ENCODE data around the gene RTL5.
A peak's percentile ranks its signal among the peaks of the same experiment; 100 is the strongest.

Gene RTL5

DNA sequence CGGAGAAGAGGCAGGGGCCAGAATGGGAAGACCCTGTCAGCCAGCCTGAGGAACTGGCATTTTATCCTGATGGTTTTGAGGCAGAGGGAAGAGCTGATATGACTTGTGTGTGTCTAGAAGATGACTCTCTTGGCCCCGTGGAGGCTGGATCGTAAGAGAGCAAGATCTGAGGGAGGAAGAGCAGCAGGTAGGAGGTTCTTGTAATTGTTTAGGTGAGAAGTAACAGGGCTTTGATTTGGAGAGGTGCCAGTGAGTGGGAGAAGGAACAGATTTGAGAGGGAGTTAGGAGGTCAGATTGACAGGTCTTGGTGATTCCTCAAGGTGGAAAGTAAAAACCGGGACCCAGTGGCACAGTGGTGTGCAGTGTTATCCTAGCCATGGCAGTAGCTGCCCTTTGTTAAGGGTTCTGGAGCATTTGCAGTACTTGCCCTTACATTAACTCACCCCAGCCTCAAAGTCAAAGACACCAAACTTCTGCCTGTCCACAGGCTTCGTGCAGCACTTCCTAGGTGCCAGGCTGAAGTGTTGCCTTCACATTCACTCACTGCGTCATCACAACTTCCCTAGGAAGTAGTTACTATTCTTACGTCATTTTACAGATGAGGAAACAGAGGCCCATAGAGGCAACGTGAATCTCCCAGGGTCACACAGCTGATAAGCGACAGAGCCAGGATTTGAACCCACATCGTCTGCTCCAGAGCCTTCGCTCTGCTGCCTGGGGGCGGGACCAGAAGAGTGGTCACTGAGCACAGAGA lies 23.7 kb downstream of the RTL5 start:
- DNase-seq = no peak

GRCh38 chrX:72107320-72107719 lies 24.4 kb downstream of the RTL5 start:
- no peak for DNase-seq

DNA sequence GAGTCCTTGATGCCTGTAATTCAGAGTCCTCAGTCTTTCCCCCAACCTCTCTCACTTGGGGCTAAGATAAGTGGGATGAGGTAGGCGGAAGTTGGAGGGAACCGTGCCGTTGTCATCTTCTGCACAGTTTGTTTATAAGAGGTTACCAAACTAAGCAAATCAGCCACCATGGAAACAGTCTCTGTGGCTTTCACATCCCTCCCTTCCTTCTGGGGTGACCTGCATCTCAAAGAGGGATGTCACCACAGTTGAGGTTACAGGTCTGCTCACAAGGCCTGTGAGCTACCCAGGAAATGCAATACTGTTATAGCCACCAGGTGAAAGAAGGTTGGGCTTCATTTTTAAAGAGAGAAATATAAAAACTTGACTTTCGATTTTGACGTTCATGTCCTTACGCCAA lies 26.3 kb downstream of the RTL5 start:
- DNase-seq = no peak

DNA sequence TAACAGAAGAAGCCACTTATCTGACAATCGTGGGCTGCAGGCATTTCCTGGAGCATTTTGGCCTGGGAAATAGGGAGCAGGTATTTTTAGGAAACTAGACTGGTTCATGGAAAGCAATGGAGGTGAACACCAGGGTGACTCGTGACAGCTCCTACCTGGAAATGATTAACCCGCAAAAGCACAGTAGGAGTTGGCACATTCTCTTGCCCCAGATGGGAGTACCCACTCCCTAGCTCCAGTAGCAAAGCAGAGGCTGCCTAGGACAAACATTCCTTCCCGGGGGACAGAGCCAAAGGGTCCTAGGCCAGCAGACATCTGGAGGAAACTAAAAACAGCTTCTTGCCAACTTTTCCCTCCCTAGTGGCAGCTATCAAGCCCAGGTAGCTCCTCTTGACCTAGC lies 29.0 kb downstream of the RTL5 start:
- no peak for DNase-seq

DNA sequence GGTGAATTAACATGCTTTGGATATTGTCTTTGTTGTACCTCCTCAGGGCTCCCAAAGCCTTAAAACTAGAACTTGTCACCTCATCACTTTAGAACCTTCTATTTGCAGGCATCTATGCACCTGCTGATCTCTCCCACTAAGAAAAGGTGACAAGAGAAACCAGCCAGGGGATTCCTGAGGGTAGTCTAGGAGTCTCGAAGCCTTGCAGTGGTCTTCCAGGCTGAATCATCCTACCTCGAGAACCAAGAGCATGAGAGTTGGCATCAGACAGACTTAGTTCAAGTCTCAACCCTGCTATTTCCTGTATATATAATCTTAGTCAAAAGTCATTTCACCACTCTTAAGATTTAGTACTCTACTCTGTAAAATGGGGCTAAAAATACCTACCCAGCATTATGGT lies 29.6 kb downstream of the RTL5 start:
- DNase-seq = no peak

DNA sequence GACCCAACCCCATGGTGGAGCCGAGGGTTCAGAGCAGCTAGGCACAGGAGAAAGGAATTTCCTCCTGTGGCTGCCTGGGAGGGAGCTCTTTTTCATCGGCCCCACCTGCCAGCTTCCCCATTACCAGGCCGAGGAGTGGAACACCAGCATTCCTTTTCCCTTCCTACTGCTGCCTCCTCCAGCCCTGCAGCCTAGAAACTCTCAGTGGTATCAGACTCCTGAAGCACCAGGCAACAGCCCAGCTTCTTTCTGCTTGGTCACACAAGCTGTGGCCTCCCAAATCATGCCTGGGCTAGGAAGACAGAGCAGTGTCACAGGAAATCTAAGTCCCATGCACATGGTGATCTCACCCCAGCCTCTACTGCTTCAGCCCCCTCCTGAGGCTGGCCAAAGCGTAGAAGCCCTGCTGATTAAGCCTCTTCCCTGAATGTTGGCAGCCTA lies 30.1 kb downstream of the RTL5 start:
- no peak for DNase-seq

DNA sequence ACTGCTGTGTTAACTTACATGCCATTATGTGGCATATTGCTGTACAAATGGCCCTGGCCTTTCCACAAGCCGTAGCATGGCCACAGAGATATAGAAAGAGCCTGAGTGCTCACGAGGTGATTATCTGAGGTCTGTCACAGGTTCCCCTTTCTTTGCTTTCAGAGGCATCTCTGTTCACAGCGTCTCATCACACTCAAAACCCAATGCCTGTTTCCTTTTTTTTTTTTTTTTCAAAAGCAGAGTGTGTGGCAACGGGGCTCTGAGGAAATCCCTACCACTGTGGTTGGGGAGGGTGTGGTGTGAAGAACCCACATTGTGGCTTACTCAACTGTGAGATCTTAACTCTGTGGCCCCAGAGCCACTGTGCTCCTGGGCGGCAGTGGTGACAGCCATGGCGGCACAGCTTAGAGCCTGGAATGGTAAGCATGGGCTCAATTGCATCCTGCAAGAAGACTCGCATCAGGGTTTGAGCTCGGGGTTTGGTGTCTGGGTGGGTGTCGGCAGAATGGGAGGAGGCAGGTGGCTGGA lies 30.8 kb downstream of the RTL5 start:
- no peak for DNase-seq

GRCh38 chrX:72100051-72100755 lies 31.5 kb downstream of the RTL5 start:
- peak; percentile 15 to 16 for DNase-seq

- no peak for DNase-seq
These were observed 34.6 kb downstream of the RTL5 start for GRCh38 chrX:72097098-72097497.

DNA sequence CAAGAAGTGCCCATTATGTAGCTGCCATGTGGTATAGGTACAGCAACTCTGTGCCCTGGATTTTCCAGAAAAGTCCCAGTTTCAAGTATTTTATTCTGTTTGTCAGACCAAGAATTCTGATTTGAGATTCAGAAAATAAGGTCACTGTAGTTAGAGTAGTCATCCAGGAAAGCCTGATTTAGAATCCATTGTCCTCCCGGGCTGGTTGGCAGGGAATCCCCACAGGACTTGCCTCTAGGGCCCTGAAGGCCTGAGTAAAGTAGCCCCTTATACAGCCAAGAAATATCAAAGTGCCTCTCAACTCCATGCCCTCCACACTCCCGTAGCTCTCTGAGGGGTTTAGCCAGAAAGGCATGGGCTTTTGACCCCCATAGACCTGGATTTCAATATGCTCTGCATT lies 36.3 kb downstream of the RTL5 start:
- no peak for DNase-seq

DNA sequence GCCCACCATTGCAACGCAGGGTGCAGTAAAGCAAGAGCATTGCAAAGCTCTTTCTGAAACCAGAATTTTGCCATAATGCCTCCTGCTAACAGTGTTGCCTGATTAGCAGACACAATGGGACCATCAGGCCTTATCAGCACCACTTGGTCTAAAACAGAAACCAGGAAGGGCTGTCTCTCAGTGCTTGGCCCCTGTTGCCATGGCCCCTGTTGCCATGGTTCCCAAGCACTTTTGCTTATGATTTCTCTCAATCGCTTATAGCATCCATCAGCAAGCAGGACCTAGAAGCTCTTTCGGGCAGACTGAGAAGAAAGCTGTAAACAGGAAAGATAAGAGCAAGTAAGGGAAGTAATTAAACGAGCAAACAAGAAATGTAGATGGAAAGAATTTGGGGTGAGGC lies 36.8 kb downstream of the RTL5 start:
- DNase-seq = no peak

DNA sequence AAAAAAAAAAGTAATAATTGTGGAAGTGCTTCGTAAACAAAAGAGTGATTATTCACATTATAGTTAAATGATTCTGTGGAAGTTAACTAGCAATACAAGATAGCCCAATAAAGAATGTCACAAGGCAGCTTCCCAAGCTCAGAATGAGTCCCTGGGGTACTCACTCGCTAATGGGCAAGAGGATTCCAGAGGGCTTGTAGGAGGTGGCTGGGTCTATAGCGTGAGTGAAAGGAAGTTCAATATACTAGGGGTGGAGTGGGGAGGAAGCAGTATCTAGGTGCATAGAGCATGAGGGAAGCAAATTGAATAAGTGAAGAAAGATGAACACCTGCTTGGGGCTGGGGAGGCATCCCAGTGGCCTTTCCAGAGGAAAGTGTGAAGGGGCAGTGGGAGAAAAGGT lies 42.5 kb downstream of the RTL5 start:
- no peak for DNase-seq

DNA sequence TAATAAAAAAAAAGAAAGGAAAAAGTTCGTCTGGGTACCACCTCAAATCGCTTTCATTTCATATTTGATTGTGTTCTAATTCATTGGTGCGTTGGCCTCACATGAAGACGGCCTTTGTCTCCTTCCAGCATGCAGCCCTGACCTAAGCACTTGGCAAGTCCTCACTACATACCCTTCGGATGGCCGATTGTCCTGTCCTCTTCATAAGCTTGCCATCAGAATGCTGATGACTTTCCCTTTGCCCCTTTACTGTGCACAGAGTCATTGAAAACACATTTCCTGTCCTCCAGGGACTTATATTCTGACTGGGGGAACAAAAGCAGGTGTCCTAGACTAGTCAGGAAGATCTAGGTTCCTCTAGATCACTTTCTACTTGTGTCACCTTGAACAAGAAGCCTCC lies 43.0 kb downstream of the RTL5 start:
- no peak for DNase-seq

GRCh38 chrX:72086995-72087394 lies 44.7 kb downstream of the RTL5 start:
- no peak for DNase-seq

DNA sequence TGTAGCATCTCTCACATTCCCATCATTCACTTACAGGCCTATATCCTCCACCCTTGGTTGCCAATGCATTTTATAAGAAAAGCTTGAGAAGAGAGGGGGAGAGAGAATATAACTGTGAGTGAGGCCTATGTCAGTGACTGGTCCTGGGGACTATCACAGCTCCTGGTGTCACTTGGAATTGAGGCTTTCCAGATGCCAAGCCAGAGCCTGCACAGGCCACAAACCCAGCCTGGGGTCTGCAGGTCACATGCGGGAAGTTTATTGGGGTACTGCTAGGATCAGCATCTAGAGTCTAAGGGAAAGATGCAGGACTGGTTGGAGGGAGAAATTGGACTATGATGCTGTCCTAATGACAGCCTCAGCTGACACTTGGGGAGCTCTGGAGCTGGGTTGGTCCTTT lies 47.6 kb downstream of the RTL5 start:
- no peak for DNase-seq

GRCh38 chrX:72083291-72083690 lies 48.4 kb downstream of the RTL5 start:
- no peak for DNase-seq

DNA sequence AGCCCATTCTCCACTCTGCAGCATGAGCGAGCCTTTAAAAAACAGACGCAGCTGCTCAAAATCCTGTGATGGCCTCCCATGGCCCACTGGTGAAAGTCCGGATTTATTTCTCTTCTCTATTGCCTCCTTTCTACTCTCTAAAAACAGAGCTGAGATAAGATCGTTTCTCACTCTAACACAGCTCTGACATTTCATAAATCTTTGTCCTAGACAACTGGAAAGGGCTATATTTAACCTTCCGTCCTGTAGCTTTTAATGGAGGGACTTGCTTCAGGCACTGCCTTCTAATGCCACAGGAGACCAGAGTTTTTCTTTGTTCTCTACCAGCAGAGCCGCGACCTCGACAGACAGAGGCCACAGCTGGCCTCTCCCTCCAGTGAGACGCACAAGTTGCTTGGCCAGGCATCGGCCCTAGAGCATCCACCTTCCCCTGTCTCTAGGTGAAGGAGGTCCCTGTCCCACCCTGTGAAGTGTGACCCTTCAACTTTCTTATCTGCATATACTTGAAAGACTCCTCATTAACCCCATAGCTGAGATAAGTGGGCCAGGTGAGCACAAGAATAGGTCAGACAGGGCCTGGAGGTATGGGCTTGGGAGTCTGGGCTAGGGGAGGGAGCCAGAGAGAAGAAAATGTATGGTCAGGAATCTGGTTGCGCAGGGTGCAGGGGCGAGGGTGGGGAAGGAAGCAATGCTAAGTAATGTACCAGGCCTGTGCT lies 50.0 kb downstream of the RTL5 start:
- no peak for DNase-seq

DNA sequence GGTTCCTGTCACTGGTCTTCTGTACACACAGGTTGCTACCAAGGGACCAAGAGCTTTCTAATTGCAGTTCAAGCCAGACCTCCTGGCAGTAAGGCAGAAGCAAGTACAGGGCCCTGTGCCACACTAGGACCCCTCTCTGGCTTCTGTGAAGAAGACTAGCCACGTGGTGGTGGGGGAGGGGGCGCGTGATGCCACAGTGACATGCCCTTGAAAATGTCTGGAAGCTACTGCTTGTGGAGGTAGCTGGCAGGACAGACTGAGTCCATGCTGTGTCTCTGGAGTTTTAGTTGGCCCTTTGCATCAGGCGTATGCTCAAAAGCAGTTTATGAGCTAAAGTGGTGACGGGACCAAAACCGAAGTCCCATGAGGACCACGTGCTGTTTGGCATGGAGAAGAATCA lies 50.9 kb downstream of the RTL5 start:
- DNase-seq = no peak

- DNase-seq = no peak
These were observed 51.6 kb downstream of the RTL5 start for GRCh38 chrX:72080150-72080549.

GRCh38 chrX:72079607-72080006 lies 52.1 kb downstream of the RTL5 start:
- no peak for DNase-seq

GRCh38 chrX:72078411-72078810 lies 53.3 kb downstream of the RTL5 start:
- no peak for DNase-seq
